Pancreas (tissue), 10 donors: ENCODE data around the gene MAD2L1. TPM values are rescaled to one million over a fixed set of nuclear protein-coding genes. Genes with fewer than 3 reads are reported as not detected.
"Not testable (repeated sequence)": the region's sequence is repeated elsewhere in the genome, so short reads cannot be mapped to it uniquely, and the experiment has no call there.

Source experiments
- ATAC-seq, 4 donors: fragments of 200-7000 bp; cut with Tn5 transposase; one replicate each; pipeline versions ENCODE4 v1.8.0 to v1.9.1; 2020; ENCODE audit warnings: mild to moderate bottlenecking in 4 of 4, moderate library complexity in 4 of 4
- DNase-seq, 6 donors: peaks; one replicate each; pipeline ENCODE4 v3.0.0-alpha.2; 2020
- FAIRE-seq: peaks from 2 replicates; lab custom pipeline; 2012; peaks lifted over from hg19 to GRCh38; lab: Jason Lieb, UNC
- H3K27ac ChIP-seq, 4 donors: fragments of 200-600 bp; sonication (generic); 1 replicate in 3 of 4; 2 replicates in 1 of 4; pipeline versions ENCODE4 v1.5.0 to v1.8.0; 2020
- H3K27me3 ChIP-seq, 4 donors: fragments of 200-600 bp; one replicate each; pipeline ENCODE4 v1.8.0; 2021
- H3K36me3 ChIP-seq, 3 donors: fragments of 200-600 bp; sonication (generic) in 1 of 3; one replicate each; pipeline versions ENCODE4 v1.5.0 to v1.8.0; 2020 to 2021
- H3K4me1 ChIP-seq, 3 donors: fragments of 200-600 bp; one replicate each; pipeline ENCODE4 v1.8.0; 2021
- H3K4me3 ChIP-seq, 4 donors: fragments of 200-600 bp; sonication (generic) in 2 of 4; one replicate each; pipeline versions ENCODE4 v1.5.0 to v1.8.0; 2020 to 2021
- H3K9me3 ChIP-seq, 4 donors: fragments of 200-600 bp; one replicate each; pipeline ENCODE4 v1.8.0; 2021
- WGBS, 2 donors: extraction: QIAGEN DNeasy Blood & Tissue Kit; methylation state at CpG; one replicate each; pipeline ENCODE4 v1.1.7; 2013; 5-methylcytosine and 5-hydroxymethylcytosine counted together
- intact Hi-C, 3 donors: fragments of 100-400 bp; cut with DNase I; formaldehyde crosslinking; loops; one replicate each; pipeline versions ENCODE4 v1.11.1 to v1.14.2; 2022
- polyA plus RNA-seq, 2 donors: library from polyadenylated mRNA; stranded (reverse); fragments of 200-250 nt; gene quantifications; one replicate each; pipeline ENCODE4 v1.2.3, GENCODE V29; 2013
- total RNA-seq, 6 donors: library from RNA; stranded (reverse); fragmentation: NEBNext Ultra II Directional in 4 of 6; extraction: Animal tissue kit (Norgen Biotek cat#: 25700) in 4 of 6; gene quantifications; one replicate each; pipeline versions ENCODE4 v1.2.1 to v1.2.4, GENCODE V29; 2021 to 2023
- TF ChIP-seq, protein P1 (sequence below), 4 donors: fragments of 200-600 bp; sonication (generic) in 3 of 4; IDR thresholded peaks; one replicate each; pipeline versions ENCODE4 v1.5.0 to v1.8.0; 2021; ENCODE audit warnings: antibody characterized with exemption in 4 of 4
- donor health status: healthy with polysubstance abuse.
- donor health status: DM: no; HTN: no; CAD: no; lungs with moderate emphysema.
- donor health status: DM: no; HTN: no; CAD: no.
- donor health status: control.
- donor health status: control.
- donor health status: Bipolar disorder and iron deficiency.
- donor health status: DM: yes; HTN: yes; CAD: no.
- donor health status: DM: no; HTN: no; CAD: no.
- donor health status: DM: no; HTN: no; CAD: no.
- donor health status: DM: yes; HTN: yes; CAD: no.

MAD2L1 gene
- total and polyA plus RNA-seq, 8 donors: 0.37 to 1.8 (median 0.73) TPM

GRCh38 chr4:120078216-120078615 is 11.6 kb upstream of the MAD2L1 start:
- Histone ChIP-seq H3K36me3 (no peaks in the 10 kb centered on the region), H3K27ac (no peak overlapping the region), H3K9me3 (no peaks in the 10 kb centered on the region), H3K27me3 (no peaks in the 10 kb centered on the region), H3K4me3 (no peak overlapping the region), H3K4me1 (peaks cover 0 to 4% (median 0%) of the 10 kb centered on the region in 3 donors)
- intact Hi-C loops: no loop called here
- DNase-seq (no peak), ATAC-seq (no peak), FAIRE-seq (no peak)
- WGBS, 2 donors: 90 to 97% methylated on average over 1 of the region's 1 CpG
- TF ChIP-seq, protein P1, sequence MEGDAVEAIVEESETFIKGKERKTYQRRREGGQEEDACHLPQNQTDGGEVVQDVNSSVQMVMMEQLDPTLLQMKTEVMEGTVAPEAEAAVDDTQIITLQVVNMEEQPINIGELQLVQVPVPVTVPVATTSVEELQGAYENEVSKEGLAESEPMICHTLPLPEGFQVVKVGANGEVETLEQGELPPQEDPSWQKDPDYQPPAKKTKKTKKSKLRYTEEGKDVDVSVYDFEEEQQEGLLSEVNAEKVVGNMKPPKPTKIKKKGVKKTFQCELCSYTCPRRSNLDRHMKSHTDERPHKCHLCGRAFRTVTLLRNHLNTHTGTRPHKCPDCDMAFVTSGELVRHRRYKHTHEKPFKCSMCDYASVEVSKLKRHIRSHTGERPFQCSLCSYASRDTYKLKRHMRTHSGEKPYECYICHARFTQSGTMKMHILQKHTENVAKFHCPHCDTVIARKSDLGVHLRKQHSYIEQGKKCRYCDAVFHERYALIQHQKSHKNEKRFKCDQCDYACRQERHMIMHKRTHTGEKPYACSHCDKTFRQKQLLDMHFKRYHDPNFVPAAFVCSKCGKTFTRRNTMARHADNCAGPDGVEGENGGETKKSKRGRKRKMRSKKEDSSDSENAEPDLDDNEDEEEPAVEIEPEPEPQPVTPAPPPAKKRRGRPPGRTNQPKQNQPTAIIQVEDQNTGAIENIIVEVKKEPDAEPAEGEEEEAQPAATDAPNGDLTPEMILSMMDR (IDR thresholded peaks at IDR 0.05): no peak

DNA sequence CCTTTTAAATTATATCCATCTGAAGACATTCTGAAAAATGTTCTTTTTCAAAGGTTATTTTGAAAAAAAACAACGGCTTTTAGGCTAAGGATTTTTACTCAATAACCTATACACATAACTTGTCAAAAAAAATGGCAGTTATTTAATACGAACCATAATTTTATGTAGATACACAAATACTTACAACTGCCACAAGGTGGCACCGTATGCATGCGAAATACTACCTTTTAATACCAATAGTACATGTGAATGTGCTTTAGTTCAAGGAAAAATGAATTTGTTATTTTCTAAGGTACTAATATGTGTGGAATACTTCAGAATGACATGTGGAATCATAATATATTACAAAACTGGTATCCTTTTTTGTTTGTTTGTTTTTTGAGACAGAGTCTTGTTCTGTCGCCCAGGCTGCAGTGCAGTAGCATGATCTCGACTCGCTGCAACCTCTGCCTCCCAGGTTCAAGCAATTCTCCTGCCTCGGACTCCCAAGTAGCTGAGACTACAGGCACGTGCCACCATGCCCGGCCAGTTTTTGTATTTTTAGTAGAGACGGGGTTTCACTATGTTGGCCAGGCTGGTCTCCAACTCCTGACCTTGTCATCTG is 4.6 kb upstream of the MAD2L1 start:
- Histone ChIP-seq H3K27ac (no peak overlapping the region), H3K27me3 (no peaks in the 10 kb centered on the region), H3K36me3 (no peaks in the 10 kb centered on the region), H3K4me1 (peaks cover 0 to 5% (median under 1%) of the 10 kb centered on the region in 3 donors), H3K9me3 (no peaks in the 10 kb centered on the region), H3K4me3 (no peak overlapping the region)
- TF ChIP-seq, protein P1 (IDR thresholded peaks at IDR 0.05): peak; percentile 11 to 63 (median 56)
- WGBS, 2 donors: 40 to 49% methylated on average over 11 of the region's 11 CpGs
- FAIRE-seq (peak; percentile 98), DNase-seq (peak in 3 of 6 donors; percentile 9 to 51 (median 21)), ATAC-seq (no peak)
- intact Hi-C loops: no loop called here

- no peak overlapping the region for H3K4me3 ChIP-seq
- no peaks in the 10 kb centered on the region for H3K27me3 ChIP-seq
- H3K9me3 ChIP-seq: no peaks in the 10 kb centered on the region
- H3K27ac ChIP-seq: no peak overlapping the region
- intact Hi-C loops: no loop called here
- 59 to 76% methylated on average over 2 of the region's 2 CpGs for WGBS, 2 donors
- ATAC-seq: no peak
- H3K36me3 ChIP-seq: no peaks in the 10 kb centered on the region
- peaks cover 0 to 9% (median 6%) of the 10 kb centered on the region in 3 donors for H3K4me1 ChIP-seq
- FAIRE-seq: no peak
- TF ChIP-seq, protein P1 (IDR thresholded peaks at IDR 0.05): no peak
- no peak for DNase-seq
These were observed 3.5 kb upstream of the MAD2L1 start for GRCh38 chr4:120070196-120070595.

DNA sequence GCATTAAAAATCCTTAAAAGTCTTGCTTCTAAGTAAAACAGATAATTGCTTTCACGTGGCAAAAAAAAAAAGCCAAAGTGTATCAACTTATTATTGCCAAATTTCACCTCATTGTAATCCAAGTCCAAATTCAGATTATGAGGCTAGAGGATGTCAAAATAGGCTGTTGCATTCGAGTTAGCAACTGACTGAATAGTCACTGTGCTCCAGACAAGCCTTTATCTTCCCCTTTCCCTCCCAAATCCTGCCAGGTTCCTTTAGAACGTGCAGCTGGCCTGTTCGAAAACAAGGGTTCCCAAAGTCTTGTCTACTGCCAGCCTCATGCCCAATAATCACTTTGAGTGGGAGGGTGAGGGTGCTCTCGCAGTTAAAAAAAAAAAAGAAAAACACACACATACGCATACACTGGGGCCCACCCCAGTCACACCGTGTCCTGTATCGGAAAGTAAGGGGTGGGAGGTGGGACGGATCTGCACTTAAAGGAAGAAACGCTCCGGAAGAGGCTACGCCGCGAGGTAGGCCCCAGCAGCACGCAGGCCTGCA is 603 bp downstream of the MAD2L1 start:
- TF ChIP-seq, protein P1 (IDR thresholded peaks at IDR 0.05): no peak
- H3K9me3 ChIP-seq: no peaks in the 10 kb centered on the region
- H3K4me3 ChIP-seq: peak overlapping the region; percentile 55 to 61 (median 59)
- no peaks in the 10 kb centered on the region for H3K36me3 ChIP-seq
- intact Hi-C loops: no loop called here
- peak overlapping the region; percentile 19 to 94 (median 86) for H3K27ac ChIP-seq
- DNase-seq (no peak), FAIRE-seq (no peak), ATAC-seq (no peak)
- no peaks in the 10 kb centered on the region for H3K27me3 ChIP-seq
- WGBS, 2 donors: 3 to 4% methylated on average over 15 of the region's 15 CpGs
- peaks cover 0 to 9% (median 6%) of the 10 kb centered on the region in 3 donors for H3K4me1 ChIP-seq

DNA sequence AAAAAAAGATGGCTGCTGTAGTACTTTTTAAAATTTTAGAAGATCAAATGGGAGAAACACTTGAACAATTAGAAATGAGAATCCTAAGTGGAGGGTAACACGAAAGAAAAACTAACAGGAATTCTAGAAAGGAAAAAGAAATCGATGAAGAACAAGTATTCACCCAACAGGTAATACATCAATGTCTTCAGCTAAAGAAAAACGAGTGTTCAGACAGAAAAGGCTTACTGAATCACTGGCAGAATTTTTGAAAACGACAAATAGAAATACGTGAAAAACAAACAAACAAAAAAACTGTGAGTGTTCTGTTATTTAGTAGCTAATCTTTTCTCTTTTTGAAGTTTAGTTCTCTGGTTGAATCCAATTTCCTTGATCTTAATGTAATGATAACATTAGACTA is 1.8 kb downstream of the MAD2L1 start:
- Histone ChIP-seq H3K4me3 (no peak overlapping the region), H3K36me3 (no peaks in the 10 kb centered on the region), H3K9me3 (no peaks in the 10 kb centered on the region), H3K27me3 (no peaks in the 10 kb centered on the region), H3K4me1 (peaks cover 0 to 9% (median 6%) of the 10 kb centered on the region in 3 donors), H3K27ac (no peak overlapping the region)
- DNase-seq (no peak), FAIRE-seq (no peak), ATAC-seq (no peak)
- TF ChIP-seq, protein P1 (IDR thresholded peaks at IDR 0.05): no peak
- WGBS, 2 donors: 31 to 32% methylated on average over 5 of the region's 5 CpGs
- intact Hi-C loops: no loop called here

- H3K9me3 ChIP-seq, DNase-seq, H3K36me3 ChIP-seq, ATAC-seq, H3K27me3 ChIP-seq, H3K4me1 ChIP-seq, intact Hi-C loops, FAIRE-seq, H3K4me3 ChIP-seq, H3K27ac ChIP-seq: not testable (repeated sequence)
- WGBS, 2 donors: 88 to 93% methylated on average over 9 of the region's 9 CpGs
These were observed 2.9 kb downstream of the MAD2L1 start for GRCh38 chr4:120063711-120064110.
